Endothelial cell of umbilical vein (primary cell): ENCODE measurements around the gene SENP5.
"Not testable (repeated sequence)": the region's sequence is repeated elsewhere in the genome, so short reads cannot be mapped to it uniquely, and the experiment has no call there.

Experiments
- EZH2 ChIP-seq: IDR thresholded peaks from 2 replicates; pipeline ENCODE4 v1.6.1; 2012; ENCODE audit warnings: borderline replicate concordance, low read depth, mild to moderate bottlenecking, moderate library complexity, low read length, inconsistent platforms; ENCODE audit not compliant: severe bottlenecking
- POLR2A ChIP-seq: IDR thresholded peaks from 2 replicates; pipeline ENCODE4 v1.6.1; 2012; ENCODE audit warnings: low read depth, mild to moderate bottlenecking, control low read depth, low read length
- POLR2AphosphoS5 ChIP-seq: IDR thresholded peaks from 2 replicates; pipeline ENCODE4 v1.6.1; 2012; ENCODE audit warnings: low read depth, mild to moderate bottlenecking, control low read depth, low read length, moderate library complexity; ENCODE audit not compliant: insufficient read depth
- TF ChIP-seq, protein P1 (sequence below), 2 donors: IDR thresholded peaks; 1 replicate in 1 of 2; 2 replicates in 1 of 2; pipeline ENCODE4 v1.5.1; 2011; ENCODE audit warnings: low read length in 2 of 2, mild to moderate bottlenecking in 2 of 2, moderate library complexity in 2 of 2, control low read depth in 1 of 2, inconsistent platforms in 1 of 2, low read depth in 1 of 2; ENCODE audit not compliant: insufficient read depth in 1 of 2; ENCODE audit errors: extremely low read depth in 1 of 2
- TF ChIP-seq, protein P2 (sequence below): IDR thresholded peaks from 2 replicates; pipeline ENCODE4 v1.6.1; 2011; ENCODE audit not compliant: insufficient read depth, insufficient read length

DNA sequence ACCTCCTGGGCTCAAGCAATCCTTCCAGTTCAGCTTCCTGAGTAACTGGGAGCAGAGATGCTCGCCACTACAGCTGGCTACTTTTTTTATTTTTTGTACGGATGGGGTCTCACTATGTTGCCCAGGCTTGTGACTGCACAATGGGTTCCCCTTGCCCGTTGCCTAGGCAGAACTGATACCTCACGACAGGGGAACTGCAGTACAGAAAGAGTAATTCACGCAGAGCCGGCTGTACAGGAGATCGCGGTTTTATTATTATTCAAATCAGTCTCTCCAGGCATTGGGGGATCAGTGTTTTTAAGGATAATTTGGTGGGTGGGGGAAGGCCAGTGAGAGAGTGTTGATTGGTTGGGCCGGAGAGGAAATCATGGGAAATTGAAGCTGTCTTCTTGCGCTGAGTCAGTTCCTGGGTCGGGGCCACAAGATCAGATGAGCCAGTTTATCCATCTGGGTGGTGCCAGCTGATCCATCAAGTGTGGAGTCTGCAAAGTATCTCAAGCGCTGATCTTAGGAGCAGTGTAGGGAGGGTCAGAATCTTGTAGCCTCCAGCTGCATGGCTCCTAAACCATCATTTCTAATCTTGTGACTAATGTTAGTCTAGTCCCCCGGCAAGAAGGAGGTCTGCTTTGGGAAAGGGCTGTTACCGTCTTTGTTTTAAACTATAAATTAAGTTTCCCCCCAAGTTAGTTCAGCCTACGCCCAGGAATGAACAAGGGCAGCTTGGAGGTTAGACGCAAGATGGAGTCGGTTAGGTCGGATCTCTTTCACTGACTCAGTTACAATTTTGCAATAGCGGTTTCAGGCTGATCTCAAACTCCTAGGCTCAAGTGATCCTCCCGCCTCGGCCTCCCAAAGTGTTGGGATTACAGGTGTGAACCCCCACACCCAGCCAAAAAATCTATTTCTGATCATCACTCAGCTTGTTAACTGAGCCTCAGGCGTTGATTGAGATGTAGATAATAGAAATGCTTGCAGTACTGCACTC, 23.2 kb upstream of the SENP5 start:
- TF ChIP-seq, protein P1, sequence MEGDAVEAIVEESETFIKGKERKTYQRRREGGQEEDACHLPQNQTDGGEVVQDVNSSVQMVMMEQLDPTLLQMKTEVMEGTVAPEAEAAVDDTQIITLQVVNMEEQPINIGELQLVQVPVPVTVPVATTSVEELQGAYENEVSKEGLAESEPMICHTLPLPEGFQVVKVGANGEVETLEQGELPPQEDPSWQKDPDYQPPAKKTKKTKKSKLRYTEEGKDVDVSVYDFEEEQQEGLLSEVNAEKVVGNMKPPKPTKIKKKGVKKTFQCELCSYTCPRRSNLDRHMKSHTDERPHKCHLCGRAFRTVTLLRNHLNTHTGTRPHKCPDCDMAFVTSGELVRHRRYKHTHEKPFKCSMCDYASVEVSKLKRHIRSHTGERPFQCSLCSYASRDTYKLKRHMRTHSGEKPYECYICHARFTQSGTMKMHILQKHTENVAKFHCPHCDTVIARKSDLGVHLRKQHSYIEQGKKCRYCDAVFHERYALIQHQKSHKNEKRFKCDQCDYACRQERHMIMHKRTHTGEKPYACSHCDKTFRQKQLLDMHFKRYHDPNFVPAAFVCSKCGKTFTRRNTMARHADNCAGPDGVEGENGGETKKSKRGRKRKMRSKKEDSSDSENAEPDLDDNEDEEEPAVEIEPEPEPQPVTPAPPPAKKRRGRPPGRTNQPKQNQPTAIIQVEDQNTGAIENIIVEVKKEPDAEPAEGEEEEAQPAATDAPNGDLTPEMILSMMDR (IDR thresholded peaks at IDR 0.05; ENCODE audit: extremely low read depth in 1 of 2, insufficient read depth in 1 of 2, low read depth in 1 of 2, low read length in 2 of 2) = not testable (repeated sequence)
- TF ChIP-seq POLR2AphosphoS5, EZH2, POLR2A: not testable (repeated sequence)
- TF ChIP-seq, protein P2, sequence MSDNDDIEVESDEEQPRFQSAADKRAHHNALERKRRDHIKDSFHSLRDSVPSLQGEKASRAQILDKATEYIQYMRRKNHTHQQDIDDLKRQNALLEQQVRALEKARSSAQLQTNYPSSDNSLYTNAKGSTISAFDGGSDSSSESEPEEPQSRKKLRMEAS = not testable (repeated sequence)
